Effector memory CD8-positive, alpha-beta T cell (primary cell): ENCODE results near the gene BLMH.

Source experiments
- ATAC-seq: fragments of 150-1000 bp; cut with Tn5 transposase; replicated peaks from 2 replicates; pipeline ENCODE4 v1.10.0; 2021; ENCODE audit warnings: mild to moderate bottlenecking, moderate library complexity
- DNase-seq, 3 experiments: peaks; one replicate each; pipeline ENCODE4 v3.0.0; 2021
- H3K27ac Mint-ChIP-seq, 2 donors: one replicate each; pipeline ENCODE4 v1.8.0; 2022; ENCODE audit warnings: mild to moderate bottlenecking in 2 of 2, mixed read lengths in 2 of 2, moderate library complexity in 2 of 2
- H3K27me3 Mint-ChIP-seq, 2 donors: one replicate each; pipeline ENCODE4 v1.8.0; 2022; ENCODE audit warnings: mixed read lengths in 2 of 2
- H3K36me3 Mint-ChIP-seq: one replicate; pipeline ENCODE4 v1.8.0; 2022; ENCODE audit warnings: mild to moderate bottlenecking, moderate library complexity, mixed read lengths; ENCODE audit not compliant: insufficient read depth
- H3K4me1 Mint-ChIP-seq, 2 donors: one replicate each; pipeline ENCODE4 v1.8.0; 2022; ENCODE audit warnings: low read depth in 2 of 2, mixed read lengths in 2 of 2
- H3K4me3 Mint-ChIP-seq, 2 donors: one replicate each; pipeline ENCODE4 v1.8.0; 2022; ENCODE audit warnings: mild to moderate bottlenecking in 2 of 2, mixed read lengths in 2 of 2, moderate library complexity in 2 of 2
- H3K9me3 Mint-ChIP-seq, 2 donors: one replicate each; pipeline ENCODE4 v1.8.0; 2022; ENCODE audit warnings: mixed read lengths in 2 of 2
- total RNA-seq, 9 experiments: gene quantifications; one replicate each; lab custom pipeline; 2026; lab: John Stamatoyannopoulos, UW

Gene BLMH, protein sequence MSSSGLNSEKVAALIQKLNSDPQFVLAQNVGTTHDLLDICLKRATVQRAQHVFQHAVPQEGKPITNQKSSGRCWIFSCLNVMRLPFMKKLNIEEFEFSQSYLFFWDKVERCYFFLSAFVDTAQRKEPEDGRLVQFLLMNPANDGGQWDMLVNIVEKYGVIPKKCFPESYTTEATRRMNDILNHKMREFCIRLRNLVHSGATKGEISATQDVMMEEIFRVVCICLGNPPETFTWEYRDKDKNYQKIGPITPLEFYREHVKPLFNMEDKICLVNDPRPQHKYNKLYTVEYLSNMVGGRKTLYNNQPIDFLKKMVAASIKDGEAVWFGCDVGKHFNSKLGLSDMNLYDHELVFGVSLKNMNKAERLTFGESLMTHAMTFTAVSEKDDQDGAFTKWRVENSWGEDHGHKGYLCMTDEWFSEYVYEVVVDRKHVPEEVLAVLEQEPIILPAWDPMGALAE
- 33.4 to 78.3 (median 67.7) reads per million in 9 experiments for total RNA-seq

DNA sequence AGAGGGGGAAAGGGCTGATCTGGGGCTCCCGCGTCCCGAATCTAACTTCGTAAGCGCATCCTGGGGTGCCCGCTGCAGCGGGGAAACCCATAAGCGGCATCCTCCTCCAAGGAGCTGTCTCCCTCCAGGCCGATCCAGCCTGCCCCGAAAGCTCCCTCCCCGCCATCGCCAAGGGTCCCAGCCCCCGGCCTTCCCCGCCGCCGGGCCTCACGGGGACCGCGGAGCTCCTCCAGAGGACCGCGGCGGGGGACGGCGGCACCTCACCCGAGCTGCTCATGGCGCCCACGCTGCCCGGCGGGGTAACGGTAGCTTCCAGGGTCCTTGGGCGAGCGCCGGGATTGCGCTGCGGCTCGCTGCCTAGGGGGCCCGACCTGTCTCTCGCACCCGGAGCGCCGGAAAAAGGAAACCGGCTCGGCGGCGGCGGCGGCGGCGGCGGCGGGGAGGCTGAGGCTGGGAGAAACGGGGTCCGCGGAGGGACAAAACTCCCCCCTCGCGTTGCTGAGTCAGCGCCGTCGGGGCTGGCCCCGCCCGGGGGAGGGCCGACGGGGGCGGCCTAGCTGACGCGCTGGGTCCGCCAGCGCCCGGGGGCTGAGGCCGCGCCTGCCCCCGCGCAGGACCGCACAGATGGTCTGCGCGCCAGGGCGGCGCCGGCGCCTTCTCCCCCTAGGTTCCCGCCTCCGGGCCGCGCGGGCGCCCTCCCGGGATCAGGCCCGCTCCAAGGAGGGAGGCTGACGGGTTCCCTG is at the start of gene BLMH:
Gene BLMH (minus strand): TSS at position 402 of the 743 bp plus-strand sequence. CDS start 125 bp downstream, at position 277.
- peak; percentile 90 for ATAC-seq
- Mint-ChIP-seq H3K4me1 (peaks cover 7 to 18% of the 10 kb centered on the region in 2 donors), H3K27ac (peak within 1 kb of the TSS; percentile 84 to 85), H3K4me3 (peak within 1 kb of the TSS in 1 of 2 donors; percentile 89), H3K27me3 (no peaks in the 10 kb centered on the region), H3K9me3 (no peaks in the 10 kb centered on the region), H3K36me3 (peaks cover 10% of the 10 kb centered on the region)
- DNase-seq, result peak; percentile 74 to 78 (median 74)

DNA sequence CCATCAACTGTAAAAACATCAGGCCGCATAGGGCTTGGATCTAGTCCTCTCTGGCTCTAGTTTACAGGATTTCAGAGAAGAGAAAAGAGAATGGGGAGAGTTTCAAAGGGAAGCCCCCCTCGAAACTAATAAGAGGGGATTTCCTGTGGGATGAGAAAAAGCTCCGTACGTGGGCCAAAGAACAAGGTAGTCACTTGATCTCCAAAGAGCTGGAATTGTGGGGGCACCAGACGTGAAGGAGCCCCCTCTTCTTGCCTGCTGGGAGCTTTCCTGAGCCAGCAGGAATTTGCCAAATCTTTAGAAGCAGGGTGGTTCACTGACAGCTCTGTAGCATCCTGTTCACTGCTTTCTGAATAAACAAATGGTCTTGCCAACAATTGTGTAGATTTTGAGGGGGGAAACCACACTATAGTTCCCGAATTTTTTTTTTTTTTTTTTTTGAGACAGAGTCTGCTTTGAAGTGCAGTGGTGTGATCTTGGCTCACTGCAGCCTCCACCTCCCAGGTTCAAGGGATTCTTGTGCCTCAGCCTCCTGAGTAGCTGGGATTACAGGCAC is 49.1 kb upstream of the BLMH start:
- no peaks in the 10 kb centered on the region for H3K27me3 Mint-ChIP-seq
- no peaks in the 10 kb centered on the region for H3K36me3 Mint-ChIP-seq
- ATAC-seq, result no peak
- H3K4me3 Mint-ChIP-seq, result no peak overlapping the region
- H3K9me3 Mint-ChIP-seq, result peaks cover 0 to 2% of the 10 kb centered on the region in 2 donors
- H3K27ac Mint-ChIP-seq, result peak overlapping the region; percentile 49 to 60
- DNase-seq, result no peak
- H3K4me1 Mint-ChIP-seq, result peaks cover 11 to 19% of the 10 kb centered on the region in 2 donors

DNA sequence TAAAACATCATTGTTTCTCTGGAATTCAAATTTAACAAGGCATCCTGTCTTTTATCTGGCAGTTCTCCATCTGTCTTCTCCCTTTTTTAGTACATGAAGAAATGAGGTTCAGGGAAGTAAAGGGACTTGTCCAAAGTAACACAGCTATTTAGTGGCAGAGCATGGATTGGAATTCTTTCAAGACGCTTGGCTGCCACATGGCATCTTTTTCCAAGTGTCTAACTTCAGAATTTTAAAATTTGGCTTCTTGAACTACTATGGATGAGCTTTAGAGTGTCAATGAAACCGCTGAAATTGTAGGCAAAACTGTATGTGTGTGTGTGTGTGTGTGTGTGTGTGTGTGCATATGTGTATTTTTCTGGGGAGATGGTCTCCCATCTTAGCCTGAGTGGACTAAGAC is 47.3 kb upstream of the BLMH start:
- peaks cover 0 to 2% of the 10 kb centered on the region in 2 donors for H3K9me3 Mint-ChIP-seq
- peaks cover 13 to 19% of the 10 kb centered on the region in 2 donors for H3K4me1 Mint-ChIP-seq
- H3K4me3 Mint-ChIP-seq, result no peak overlapping the region
- H3K36me3 Mint-ChIP-seq, result no peaks in the 10 kb centered on the region
- H3K27ac Mint-ChIP-seq, result peak overlapping the region in 1 of 2 donors; percentile 8
- no peak for DNase-seq
- no peak for ATAC-seq
- no peaks in the 10 kb centered on the region for H3K27me3 Mint-ChIP-seq

DNA sequence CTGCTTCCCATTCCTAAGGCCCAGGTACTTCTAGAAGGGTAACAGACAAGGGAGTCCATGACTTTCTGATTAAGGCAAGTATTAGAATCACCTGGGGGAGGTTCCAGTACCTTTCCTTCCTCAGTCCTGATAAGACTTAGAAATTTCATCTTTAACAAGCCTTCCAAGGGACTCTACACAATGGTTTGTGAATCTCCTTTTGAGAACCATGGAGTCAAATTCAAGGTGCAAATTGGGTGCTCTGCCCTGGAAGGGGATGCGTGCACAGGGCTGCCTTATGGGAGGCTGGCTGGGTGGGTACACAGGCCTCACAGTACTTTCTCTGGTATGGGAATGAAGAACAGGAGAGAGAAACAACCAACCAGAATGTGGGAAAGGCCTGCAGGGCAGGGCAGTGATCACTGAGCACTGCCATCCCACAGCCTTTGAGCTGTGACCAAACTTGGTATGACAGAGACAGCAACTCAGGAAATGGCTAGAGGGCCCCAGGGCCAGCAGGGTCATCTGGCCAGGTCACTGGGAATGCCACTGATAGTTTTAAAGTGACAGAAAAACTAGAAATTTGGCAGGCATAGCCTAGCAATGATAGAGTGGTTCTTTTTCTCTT is 45.8 kb upstream of the BLMH start:
- no peak for DNase-seq
- Mint-ChIP-seq H3K9me3 (peaks cover 0 to 2% of the 10 kb centered on the region in 2 donors), H3K27me3 (no peaks in the 10 kb centered on the region), H3K36me3 (no peaks in the 10 kb centered on the region), H3K27ac (no peak overlapping the region), H3K4me1 (peaks cover 22 to 24% of the 10 kb centered on the region in 2 donors), H3K4me3 (no peak overlapping the region)
- no peak for ATAC-seq

DNA sequence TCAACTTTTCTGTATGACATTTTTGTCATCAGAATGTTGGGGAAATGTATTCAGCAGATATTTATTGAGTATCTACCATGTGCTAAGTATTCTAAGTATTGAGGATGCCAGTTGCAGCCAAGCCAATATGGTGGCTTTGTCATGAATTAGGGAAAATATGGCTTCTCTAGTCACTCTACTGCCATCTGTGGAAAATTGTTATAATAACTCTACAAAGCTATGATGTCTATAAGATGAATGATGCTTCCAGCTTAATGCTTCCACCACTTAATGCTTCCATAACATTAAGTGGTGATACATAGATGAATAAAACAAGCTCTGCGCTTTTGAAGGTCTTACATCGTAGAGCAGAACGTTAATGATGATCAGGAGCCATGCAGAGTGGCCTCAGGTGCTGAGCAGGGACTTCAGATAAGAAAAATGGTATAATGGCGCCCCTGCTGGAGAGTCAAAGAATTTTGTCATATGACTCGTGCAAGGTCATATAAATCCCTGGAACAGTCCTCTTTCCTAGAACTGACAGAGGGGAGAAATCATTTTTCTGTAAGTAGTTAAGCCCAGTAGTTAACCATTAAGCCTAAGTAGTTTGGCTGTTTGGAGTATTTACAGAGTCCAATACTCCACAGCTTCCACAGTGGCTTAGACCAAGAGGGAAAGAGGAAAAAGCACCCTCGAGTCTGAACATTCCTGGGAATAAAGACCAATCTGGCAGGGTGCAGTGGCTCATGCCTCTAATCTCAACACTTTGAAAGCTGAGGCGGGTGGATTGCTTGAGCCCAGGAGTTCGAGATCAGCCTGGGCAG is 44.8 kb upstream of the BLMH start:
- peaks cover 28 to 31% of the 10 kb centered on the region in 2 donors for H3K4me1 Mint-ChIP-seq
- peak overlapping the region in 1 of 2 donors; percentile 38 for H3K4me3 Mint-ChIP-seq
- DNase-seq (peak; percentile 58 to 67 (median 62)), ATAC-seq (peak; percentile 43)
- peaks cover 0 to 2% of the 10 kb centered on the region in 2 donors for H3K9me3 Mint-ChIP-seq
- peaks cover 4% of the 10 kb centered on the region for H3K36me3 Mint-ChIP-seq
- H3K27me3 Mint-ChIP-seq, result no peaks in the 10 kb centered on the region
- H3K27ac Mint-ChIP-seq, result no peak overlapping the region

DNA sequence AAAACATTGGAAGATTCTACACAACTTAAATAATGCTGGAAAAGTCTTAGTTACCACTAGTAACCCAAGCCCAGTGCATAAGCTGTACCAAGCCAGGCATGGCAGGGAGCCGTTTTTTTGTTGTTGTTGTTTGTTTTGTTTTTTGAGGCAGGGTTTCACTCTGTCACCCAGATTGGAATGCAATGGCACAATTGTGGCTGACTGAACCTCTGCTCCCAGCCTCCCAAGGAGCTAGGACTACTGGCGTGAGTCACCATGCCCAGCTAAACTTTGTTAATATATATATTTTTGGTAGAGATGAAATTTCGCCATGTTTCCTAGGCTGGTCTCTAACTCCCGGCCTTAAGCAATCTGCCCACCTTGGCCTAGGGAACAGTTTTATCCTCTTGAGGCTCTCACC is 42.7 kb upstream of the BLMH start:
- H3K4me1 Mint-ChIP-seq, result peaks cover 35% of the 10 kb centered on the region in 2 donors
- H3K9me3 Mint-ChIP-seq, result peaks cover 0 to 2% of the 10 kb centered on the region in 2 donors
- peaks cover 10% of the 10 kb centered on the region for H3K36me3 Mint-ChIP-seq
- no peak for DNase-seq
- no peaks in the 10 kb centered on the region for H3K27me3 Mint-ChIP-seq
- no peak overlapping the region for H3K4me3 Mint-ChIP-seq
- ATAC-seq, result no peak
- H3K27ac Mint-ChIP-seq, result no peak overlapping the region

DNA sequence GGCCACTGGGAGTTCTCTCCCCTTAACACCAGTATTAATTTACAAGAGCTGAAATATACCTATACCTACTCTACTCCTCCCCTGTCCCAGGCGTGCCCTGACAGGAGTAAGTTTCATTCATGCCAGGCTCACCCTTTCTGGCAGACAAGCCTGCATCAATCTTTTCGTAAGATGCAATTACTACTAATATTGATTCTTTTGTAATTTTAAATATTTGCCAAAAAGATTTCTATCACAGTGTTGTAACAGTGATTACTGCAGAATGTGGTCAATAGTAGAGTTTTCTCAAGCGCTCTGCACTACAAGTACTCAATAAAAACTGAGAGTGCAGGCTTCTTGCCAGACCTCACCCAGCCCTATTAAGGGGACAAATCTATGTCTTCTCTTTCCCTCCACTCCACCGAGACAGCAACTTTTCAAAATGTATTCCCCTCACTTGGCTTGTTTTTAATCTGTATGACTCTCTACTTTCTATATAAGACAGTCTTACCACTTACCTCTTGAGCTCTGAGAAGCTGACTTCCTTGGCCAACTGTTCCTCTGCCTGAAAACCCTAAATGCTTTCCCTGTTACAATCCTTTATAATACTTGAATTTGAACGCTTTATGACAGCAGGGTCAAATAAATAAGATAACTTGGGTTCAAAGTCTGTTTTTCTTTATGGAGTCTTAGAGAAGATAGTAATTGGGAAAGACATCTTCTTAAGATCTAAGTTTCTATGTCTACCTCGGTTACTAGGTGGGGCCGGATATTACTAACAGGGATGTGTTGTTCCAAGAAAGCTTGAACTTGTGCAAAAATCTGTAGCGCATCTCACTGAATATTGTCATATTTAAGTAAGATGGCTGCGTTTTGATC is 42.0 kb upstream of the BLMH start, which contains the start of gene TMIGD1:
Gene TMIGD1 (minus strand): TSS at position 555 of the 858 bp plus-strand sequence. CDS start 1,924 bp downstream, outside the sequence.
- no peak for DNase-seq

DNA sequence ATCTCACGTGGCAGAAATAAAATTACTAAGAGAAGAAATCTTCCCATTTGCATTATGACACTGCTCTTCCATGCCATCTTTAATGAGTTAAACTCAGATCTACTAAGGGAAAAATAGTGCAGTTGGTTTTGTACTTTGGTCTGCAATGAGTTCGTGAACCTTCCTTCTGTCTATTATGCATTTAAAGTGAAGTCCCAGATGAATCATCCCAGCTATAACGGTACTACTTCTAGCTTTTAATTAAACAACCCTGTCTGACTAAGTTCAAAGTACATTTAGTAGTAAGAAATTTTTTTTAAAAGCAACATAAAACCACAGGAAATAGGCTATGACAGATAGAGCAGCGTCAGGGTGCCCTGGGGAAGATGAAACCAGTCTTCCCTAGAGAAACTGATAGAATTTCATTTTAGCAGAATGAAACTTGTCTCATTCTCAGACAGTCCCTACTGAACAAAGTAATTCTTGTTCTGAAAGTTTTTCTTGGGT is 40.4 kb upstream of the BLMH start:
- H3K27me3 Mint-ChIP-seq, result no peaks in the 10 kb centered on the region
- H3K9me3 Mint-ChIP-seq, result peaks cover 0 to 2% of the 10 kb centered on the region in 2 donors
- ATAC-seq, result peak; percentile 93
- peak overlapping the region; percentile 44 to 98 for H3K27ac Mint-ChIP-seq
- H3K4me1 Mint-ChIP-seq, result peaks cover 35% of the 10 kb centered on the region in 2 donors
- peaks cover 10% of the 10 kb centered on the region for H3K36me3 Mint-ChIP-seq
- peak; percentile 20 to 30 (median 23) for DNase-seq
- peak overlapping the region; percentile 74 to 80 for H3K4me3 Mint-ChIP-seq

More for the DNA sequence above, 42.0 kb upstream of the BLMH start, which contains the start of gene TMIGD1:
- Mint-ChIP-seq H3K4me1 (peaks cover 35% of the 10 kb centered on the region in 2 donors), H3K36me3 (peaks cover 10% of the 10 kb centered on the region), H3K27me3 (no peaks in the 10 kb centered on the region), H3K4me3 (peak within 1 kb of the TSS in 1 of 2 donors; percentile 39), H3K27ac (peak within 1 kb of the TSS; percentile 44 to 98), H3K9me3 (peaks cover 0 to 2% of the 10 kb centered on the region in 2 donors)
- ATAC-seq, result no peak

DNA sequence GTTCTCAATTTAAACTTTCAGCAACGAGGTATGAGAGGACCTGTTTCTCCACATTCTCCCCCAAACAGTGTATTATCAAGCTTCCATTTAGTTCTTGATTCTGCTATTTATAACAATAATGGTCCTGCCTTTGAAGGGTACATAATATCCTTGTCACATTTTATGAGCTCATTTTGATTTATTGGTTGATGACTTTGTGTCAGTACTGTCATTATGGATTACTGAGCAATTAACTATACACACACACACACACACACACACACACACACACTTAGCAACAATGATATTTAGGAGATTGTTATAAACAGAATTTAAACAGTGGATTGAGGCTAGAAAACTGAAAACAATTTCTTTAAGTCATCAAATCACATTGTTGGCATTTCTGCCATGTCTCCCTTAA is 35.1 kb upstream of the BLMH start:
- Mint-ChIP-seq H3K36me3 (peaks cover 6% of the 10 kb centered on the region), H3K9me3 (no peaks in the 10 kb centered on the region), H3K27me3 (no peaks in the 10 kb centered on the region), H3K27ac (peak overlapping the region in 1 of 2 donors; percentile 22), H3K4me3 (no peak overlapping the region), H3K4me1 (peaks cover 30 to 37% of the 10 kb centered on the region in 2 donors)
- DNase-seq (no peak), ATAC-seq (no peak)

DNA sequence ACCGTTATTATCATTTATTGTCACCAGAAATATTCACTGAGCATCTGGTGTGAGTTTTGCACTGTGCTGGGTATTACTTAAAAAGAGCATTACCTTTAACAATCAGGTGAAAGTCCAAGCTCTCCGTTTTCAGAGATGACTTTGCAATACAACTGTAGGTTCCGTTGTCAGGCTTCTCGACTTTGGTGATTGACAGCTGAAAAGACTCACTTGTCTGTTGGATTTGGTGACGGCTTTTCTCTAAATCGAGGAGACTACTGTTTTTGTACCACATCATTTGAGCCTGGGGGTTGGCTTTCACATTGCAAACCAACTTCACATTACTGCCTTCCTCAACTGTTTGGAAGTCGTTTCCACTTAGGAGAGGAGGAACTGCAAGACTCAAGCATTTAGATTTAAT is 33.0 kb upstream of the BLMH start:
- DNase-seq (no peak), ATAC-seq (no peak)
- Mint-ChIP-seq H3K27me3 (no peaks in the 10 kb centered on the region), H3K4me1 (peaks cover 16 to 20% of the 10 kb centered on the region in 2 donors), H3K4me3 (no peak overlapping the region), H3K27ac (peak overlapping the region in 1 of 2 donors; percentile 85), H3K9me3 (no peaks in the 10 kb centered on the region), H3K36me3 (no peaks in the 10 kb centered on the region)

DNA sequence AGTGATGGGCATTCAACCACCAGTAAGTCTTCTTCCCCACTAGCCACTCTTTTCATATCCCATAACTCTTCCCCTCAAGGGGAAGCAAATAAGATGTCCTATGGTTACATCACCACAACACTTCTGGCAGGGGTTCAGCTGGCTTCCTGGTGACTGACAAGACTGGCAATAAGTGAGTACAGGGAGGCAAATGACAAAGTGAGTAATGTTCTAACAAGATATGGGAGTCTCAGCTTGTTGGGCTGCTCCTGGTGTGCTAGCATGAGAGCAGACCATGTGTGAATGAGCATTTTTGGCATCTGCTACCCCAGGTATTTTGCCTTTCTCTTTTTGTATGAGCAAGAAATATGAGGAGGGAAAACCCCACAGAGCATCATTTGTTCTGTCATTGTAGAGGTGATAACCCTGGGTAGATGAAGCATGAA is 32.2 kb upstream of the BLMH start:
- no peaks in the 10 kb centered on the region for H3K27me3 Mint-ChIP-seq
- no peaks in the 10 kb centered on the region for H3K36me3 Mint-ChIP-seq
- peak overlapping the region; percentile 85 to 89 for H3K27ac Mint-ChIP-seq
- DNase-seq, result peak in 1 of 3 experiments; percentile 10
- H3K9me3 Mint-ChIP-seq, result no peaks in the 10 kb centered on the region
- peak overlapping the region; percentile 44 to 65 for H3K4me3 Mint-ChIP-seq
- H3K4me1 Mint-ChIP-seq, result peaks cover 16 to 20% of the 10 kb centered on the region in 2 donors
- peak; percentile 64 for ATAC-seq
